H1 (cell line): ENCODE results near the gene NUBPL. TPM values are rescaled to one million over a fixed set of nuclear protein-coding genes. Genes with fewer than 3 reads are reported as not detected.

Experiments
- FOSL1 ChIP-seq: IDR thresholded peaks from 2 replicates; pipeline ENCODE4 v1.6.1; 2011; ENCODE audit warnings: mild to moderate bottlenecking, low read depth, low read length, moderate library complexity; ENCODE audit not compliant: insufficient read depth
- SIN3A ChIP-seq, 2 experiments: IDR thresholded peaks in 1 of 2; conservative IDR thresholded peaks in 1 of 2; 2 replicates each; pipeline ENCODE4 v1.6.1; 2011 to 2012; ENCODE audit warnings: low read length in 2 of 2, improper control_type of control experiment in 1 of 2, low read depth in 1 of 2, mild to moderate bottlenecking in 1 of 2
- SIRT6 ChIP-seq: IDR thresholded peaks from one replicate; pipeline ENCODE4 v1.7.1; 2012; ENCODE audit warnings: low read length, inconsistent platforms
- polyA plus RNA-seq, 7 experiments: library from polyadenylated mRNA; depleted of rRNA in 3 of 7; stranded (reverse) in 5 of 7; unstranded in 2 of 7; fragments of >200 nt in 5 of 7; fragments of 200-250 nt in 2 of 7; gene quantifications; 1 replicate in 5 of 7; 2 replicates in 1 of 7; 4 replicates in 1 of 7; pipeline versions ENCODE4 v1.2.1 to v1.2.3, GENCODE V29; 2011 to 2013; ENCODE audit warnings: missing spikeins in 2 of 7, mixed read lengths in 2 of 7
- total RNA-seq: library from RNA; stranded (reverse); fragmentation: NEBNext Ultra II Directional; extraction: Animal tissue kit (Norgen Biotek cat#: 25700); gene quantifications from 2 replicates; pipeline ENCODE4 v1.2.1, GENCODE V29; 2021
- TF ChIP-seq, protein P1 (sequence below): IDR thresholded peaks from 2 replicates; pipeline ENCODE4 v1.6.1; 2012; ENCODE audit warnings: low read length, inconsistent platforms

The NUBPL gene
- total and polyA plus RNA-seq, 2 of the 8 experiments (the other 6 are each of a cell fraction or from before 2014, with no cell fraction given), result 1.6 to 6.8 TPM

DNA sequence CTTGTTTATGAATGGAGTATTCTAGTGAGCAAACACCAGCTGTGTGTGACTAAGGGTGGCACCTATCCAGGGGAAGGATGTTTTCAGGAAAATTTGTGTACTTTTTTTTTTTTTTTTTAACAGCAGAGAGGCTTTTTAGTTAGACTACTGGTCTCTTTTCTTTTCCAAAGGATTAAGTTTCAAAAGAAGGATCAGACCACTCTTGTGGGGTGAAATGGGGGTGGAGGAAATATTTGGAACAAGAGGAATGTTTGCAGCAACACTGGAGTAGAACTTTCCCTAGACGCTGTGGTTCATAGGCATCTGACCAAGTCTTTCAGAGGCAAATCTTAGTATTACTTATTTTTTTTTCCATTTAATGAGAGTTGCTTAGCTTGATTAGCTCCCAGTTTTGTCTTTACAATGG is 21.1 kb downstream of the NUBPL start (continued):
- no peak for TF ChIP-seq SIRT6
- no peak for TF ChIP-seq FOSL1
- TF ChIP-seq SIN3A (conservative IDR thresholded peaks at IDR 0.05 in 1 of 2, IDR thresholded peaks at IDR 0.05 in 1 of 2; ENCODE audit: low read depth in 1 of 2, low read length in 2 of 2), result no peak
- TF ChIP-seq, protein P1, sequence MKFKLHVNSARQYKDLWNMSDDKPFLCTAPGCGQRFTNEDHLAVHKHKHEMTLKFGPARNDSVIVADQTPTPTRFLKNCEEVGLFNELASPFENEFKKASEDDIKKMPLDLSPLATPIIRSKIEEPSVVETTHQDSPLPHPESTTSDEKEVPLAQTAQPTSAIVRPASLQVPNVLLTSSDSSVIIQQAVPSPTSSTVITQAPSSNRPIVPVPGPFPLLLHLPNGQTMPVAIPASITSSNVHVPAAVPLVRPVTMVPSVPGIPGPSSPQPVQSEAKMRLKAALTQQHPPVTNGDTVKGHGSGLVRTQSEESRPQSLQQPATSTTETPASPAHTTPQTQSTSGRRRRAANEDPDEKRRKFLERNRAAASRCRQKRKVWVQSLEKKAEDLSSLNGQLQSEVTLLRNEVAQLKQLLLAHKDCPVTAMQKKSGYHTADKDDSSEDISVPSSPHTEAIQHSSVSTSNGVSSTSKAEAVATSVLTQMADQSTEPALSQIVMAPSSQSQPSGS, result no peak
